K562 treated with DMSO at 1 percent for 24 hours (cell line): ENCODE results near the gene OR8U1. TPM values are rescaled to one million over a fixed set of nuclear protein-coding genes. Genes with fewer than 3 reads are reported as not detected.

Experiments
- total RNA-seq: library from RNA; unstranded; fragments of 300-600 nt; gene quantifications from 2 replicates; pipeline ENCODE4 v1.2.3, GENCODE V29; 2022; ENCODE audit warnings: low read depth; ENCODE audit not compliant: insufficient read depth

Gene OR8U1
- total RNA-seq = not detected in 2 replicates

GRCh38 chr11:56375324-56375723 lies at the start of gene OR8U1:
OR8U1 (plus strand) TSS chr11:56375624; CDS start chr11:56375624, 0 bp downstream.

GRCh38 chr11:56345739-56346138 lies 29.7 kb upstream of the OR8U1 start, which contains the start of gene OR8K1:
OR8K1 (plus strand) TSS chr11:56346039; CDS start chr11:56346039, 0 bp downstream.

GRCh38 chr11:56353991-56354390 lies 21.4 kb upstream of the OR8U1 start, which contains the start of gene OR8J1:
OR8J1 (plus strand) TSS chr11:56354291; CDS start chr11:56360247, 5,956 bp downstream.

GRCh38 chr11:56412396-56412795 lies 37.0 kb downstream of the OR8U1 start, which contains the start of gene OR5AL1:
OR5AL1 (plus strand) TSS chr11:56412696.

Other genes starting within 250 kb of the OR8U1 start
- gene OR8J3, start 235.4 kb upstream of the OR8U1 start, total RNA-seq = not detected in 2 replicates
- not detected in 2 replicates for gene OR8K5, start 215.3 kb upstream of the OR8U1 start, total RNA-seq
- gene OR5J2, start 199.0 kb upstream of the OR8U1 start, total RNA-seq = not detected in 2 replicates
- gene OR5T2, start 141.4 kb upstream of the OR8U1 start, total RNA-seq = not detected in 2 replicates
- gene OR5T3, start 123.4 kb upstream of the OR8U1 start, total RNA-seq = not detected in 2 replicates
- gene OR5T1, start 101.5 kb upstream of the OR8U1 start, total RNA-seq = not detected in 2 replicates
- gene OR8H1, start 83.4 kb upstream of the OR8U1 start, total RNA-seq = not detected in 2 replicates
- not detected in 2 replicates for gene OR8K3, start 60.5 kb upstream of the OR8U1 start, total RNA-seq
- not detected in 2 replicates for gene OR8K1, start 29.6 kb upstream of the OR8U1 start, total RNA-seq
- gene OR8J1, start 21.3 kb upstream of the OR8U1 start, total RNA-seq = not detected in 2 replicates
- gene OR5AL1, start 37.1 kb downstream of the OR8U1 start, total RNA-seq = not detected in 2 replicates
- gene OR5M3, start 97.7 kb downstream of the OR8U1 start, total RNA-seq = not detected in 2 replicates
- gene OR5M8, start 115.7 kb downstream of the OR8U1 start, total RNA-seq = not detected in 2 replicates
- gene OR5M11, start 167.6 kb downstream of the OR8U1 start, total RNA-seq = not detected in 2 replicates
- gene OR5M10, start 202.1 kb downstream of the OR8U1 start, total RNA-seq = not detected in 2 replicates
- not detected in 2 replicates for gene OR5M1, start 239.2 kb downstream of the OR8U1 start, total RNA-seq